K562 (cell line): ENCODE results near the gene RARA. TPM values are rescaled to one million over a fixed set of nuclear protein-coding genes. Genes with fewer than 3 reads are reported as not detected.

Experiments used
- ARHGAP35 ChIP-seq: fragments of 450-650 bp; IDR thresholded peaks from 2 replicates; pipeline ENCODE4 v1.6.1; 2018; ENCODE audit not compliant: partially characterized antibody
- ATF7 ChIP-seq: fragments of 450-650 bp; IDR thresholded peaks from 2 replicates; pipeline ENCODE4 v1.7.1; 2014; ENCODE audit warnings: mild to moderate bottlenecking, moderate library complexity
- C11orf30 ChIP-seq: fragments of 450-650 bp; IDR thresholded peaks from 2 replicates; pipeline ENCODE4 v1.6.1; 2016; ENCODE audit warnings: low read depth, mild to moderate bottlenecking
- DMBX1 ChIP-seq: fragments of 250-450 bp; sonication (Bioruptor Pico); IDR thresholded peaks from 2 replicates; pipeline ENCODE4 v1.8.0; 2022; ENCODE audit warnings: inconsistent platforms, mild to moderate bottlenecking, moderate library complexity, borderline replicate concordance
- EZH2 ChIP-seq: IDR thresholded peaks from 2 replicates; pipeline ENCODE4 v1.6.1; 2012; ENCODE audit warnings: low read depth, mild to moderate bottlenecking, inconsistent platforms, low read length, borderline replicate concordance
- FOXO4 ChIP-seq: fragments of 450-650 bp; formaldehyde crosslinking; IDR thresholded peaks from 2 replicates; pipeline ENCODE4 v1.4.0; 2020; ENCODE audit warnings: mild to moderate bottlenecking, moderate library complexity
- KLF6 ChIP-seq: fragments of 250-450 bp; sonication (Bioruptor Pico); IDR thresholded peaks from 2 replicates; pipeline ENCODE4 v1.4.0; 2020; ENCODE audit warnings: mild to moderate bottlenecking, moderate library complexity, borderline replicate concordance
- MAZ ChIP-seq, 2 experiments: fragments of 450-650 bp in 1 of 2; sonication (generic) in 1 of 2; formaldehyde crosslinking; IDR thresholded peaks in 1 of 2; conservative IDR thresholded peaks in 1 of 2; 2 replicates each; pipeline versions ENCODE4 v1.4.0 to v1.5.0; 2020; ENCODE audit warnings: mild to moderate bottlenecking in 1 of 2, missing genetic modification reagents in 1 of 2
- POLR2B ChIP-seq: fragments of 450-650 bp; IDR thresholded peaks from 2 replicates; pipeline ENCODE4 v1.6.1; 2018; ENCODE audit warnings: low read depth; ENCODE audit not compliant: partially characterized antibody
- RBBP5 ChIP-seq: fragments of 200-600 bp; sonication (generic); IDR thresholded peaks from 2 replicates; pipeline ENCODE4 v1.6.1; 2012; ENCODE audit warnings: borderline replicate concordance, mild to moderate bottlenecking, low read length, control low read depth, inconsistent platforms; ENCODE audit not compliant: insufficient read depth, poor library complexity, severe bottlenecking
- SIRT6 ChIP-seq: IDR thresholded peaks from one replicate; pipeline ENCODE4 v1.6.1; 2012; ENCODE audit warnings: low read depth, mild to moderate bottlenecking, control low read depth, inconsistent platforms, low read length, moderate library complexity
- SMAD4 ChIP-seq: fragments of 250-450 bp; sonication (Bioruptor Pico); conservative IDR thresholded peaks from 2 replicates; pipeline ENCODE4 v1.8.0; 2021; ENCODE audit warnings: inconsistent platforms, mild to moderate bottlenecking, moderate library complexity
- ZNF121 ChIP-seq: sonication (generic); formaldehyde crosslinking; conservative IDR thresholded peaks from 2 replicates; pipeline ENCODE4 v1.8.0; 2022; ENCODE audit warnings: missing genetic modification reagents
- ZNF165 ChIP-seq: fragments of 250-450 bp; sonication (Bioruptor Pico); IDR thresholded peaks from 2 replicates; pipeline ENCODE4 v1.4.0; 2020; ENCODE audit warnings: borderline replicate concordance
- ZNF699 ChIP-seq: fragments of 250-450 bp; sonication (Bioruptor Pico); IDR thresholded peaks from 2 replicates; pipeline ENCODE4 v1.8.0; 2021; ENCODE audit warnings: mild to moderate bottlenecking, moderate library complexity; ENCODE audit not compliant: insufficient replicate concordance
- polyA plus RNA-seq, 8 experiments: library from polyadenylated mRNA; depleted of rRNA in 4 of 8; stranded (reverse) in 5 of 8; unstranded in 3 of 8; fragments of >200 nt; fragmentation: Nextera tagmentation in 2 of 8; fragmentation: Illumina TruSeq in 1 of 8; extraction: Ambion mirVana in 2 of 8; extraction: Trizol in 1 of 8; gene quantifications; 2 replicates each; pipeline versions ENCODE4 v1.2.1 to v1.2.3, GENCODE V29; 2011 to 2014; ENCODE audit warnings: inconsistent platforms in 1 of 8, missing spikeins in 1 of 8
- total RNA-seq, 7 experiments: library from RNA; depleted of rRNA in 6 of 7; stranded (reverse); fragments of >200 nt in 6 of 7; fragmentation: Illumina TruSeq in 2 of 7; extraction: Trizol in 2 of 7; gene quantifications; 2 replicates each; pipeline versions ENCODE4 v1.2.1 to v1.2.3, GENCODE V29; 2011 to 2021; ENCODE audit warnings: low replicate concordance in 1 of 7
- TF ChIP-seq, protein P1 (sequence below), 2 experiments: fragments of 450-650 bp in 1 of 2; sonication (generic) in 1 of 2; formaldehyde crosslinking in 1 of 2; IDR thresholded peaks; 2 replicates each; pipeline versions ENCODE4 v1.7.1 to v1.9.0; 2016 to 2022; ENCODE audit warnings: inconsistent platforms in 1 of 2, mild to moderate bottlenecking in 1 of 2, missing genetic modification reagents in 1 of 2

Gene RARA
- total and polyA plus RNA-seq, 9 of the 15 experiments (the other 6 are each of a cell fraction or from before 2014, with no cell fraction given) = 0.10 to 28.0 (median 7.9) TPM

DNA sequence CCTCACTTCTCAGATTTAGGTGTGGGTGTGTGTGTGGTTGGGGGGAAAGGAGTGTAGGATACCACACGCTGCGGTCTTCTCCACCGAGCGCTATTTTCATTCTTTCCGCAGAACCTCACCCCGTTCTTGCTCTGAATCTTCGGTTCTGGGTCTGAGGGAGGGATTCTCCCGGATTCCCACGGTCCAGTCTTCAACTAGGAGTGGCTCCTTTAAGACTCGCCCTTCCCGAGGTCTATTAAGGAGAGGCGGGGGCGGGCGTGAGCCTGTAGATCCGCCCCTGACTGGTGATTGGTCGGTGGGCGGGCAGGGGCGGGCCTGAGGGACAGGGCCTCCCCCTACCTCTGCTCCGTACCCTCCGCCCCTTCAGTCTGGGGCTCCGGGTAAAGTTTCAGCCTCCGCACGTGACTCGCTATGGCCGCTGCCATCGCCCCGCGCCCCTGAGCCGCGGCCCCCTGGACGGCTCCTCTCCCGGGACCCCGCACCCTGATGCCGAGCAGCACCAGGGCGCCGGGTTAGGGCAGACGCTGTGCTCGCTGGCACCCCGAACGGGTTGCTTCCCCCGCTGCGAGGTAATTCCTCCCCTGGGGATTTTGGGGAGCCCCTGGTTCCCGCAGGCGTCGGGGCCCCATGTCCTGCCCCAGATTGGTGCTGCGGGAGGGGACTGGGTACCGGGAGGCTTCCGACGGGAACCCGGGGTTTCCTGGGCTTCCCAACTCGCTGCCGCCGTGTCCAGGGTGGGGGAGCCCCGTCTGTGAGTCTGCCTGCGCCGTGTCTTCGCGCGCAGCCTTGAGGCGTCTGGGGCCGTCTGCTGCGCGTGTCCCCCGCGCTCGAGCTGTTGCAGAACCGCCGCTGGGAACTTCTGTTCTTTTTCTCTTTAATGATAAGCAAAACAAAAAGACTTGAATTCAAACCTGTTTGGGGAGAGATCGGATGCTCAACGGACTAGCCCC lies 9.2 kb downstream of the RARA start (continued):
- TF ChIP-seq, protein P1, sequence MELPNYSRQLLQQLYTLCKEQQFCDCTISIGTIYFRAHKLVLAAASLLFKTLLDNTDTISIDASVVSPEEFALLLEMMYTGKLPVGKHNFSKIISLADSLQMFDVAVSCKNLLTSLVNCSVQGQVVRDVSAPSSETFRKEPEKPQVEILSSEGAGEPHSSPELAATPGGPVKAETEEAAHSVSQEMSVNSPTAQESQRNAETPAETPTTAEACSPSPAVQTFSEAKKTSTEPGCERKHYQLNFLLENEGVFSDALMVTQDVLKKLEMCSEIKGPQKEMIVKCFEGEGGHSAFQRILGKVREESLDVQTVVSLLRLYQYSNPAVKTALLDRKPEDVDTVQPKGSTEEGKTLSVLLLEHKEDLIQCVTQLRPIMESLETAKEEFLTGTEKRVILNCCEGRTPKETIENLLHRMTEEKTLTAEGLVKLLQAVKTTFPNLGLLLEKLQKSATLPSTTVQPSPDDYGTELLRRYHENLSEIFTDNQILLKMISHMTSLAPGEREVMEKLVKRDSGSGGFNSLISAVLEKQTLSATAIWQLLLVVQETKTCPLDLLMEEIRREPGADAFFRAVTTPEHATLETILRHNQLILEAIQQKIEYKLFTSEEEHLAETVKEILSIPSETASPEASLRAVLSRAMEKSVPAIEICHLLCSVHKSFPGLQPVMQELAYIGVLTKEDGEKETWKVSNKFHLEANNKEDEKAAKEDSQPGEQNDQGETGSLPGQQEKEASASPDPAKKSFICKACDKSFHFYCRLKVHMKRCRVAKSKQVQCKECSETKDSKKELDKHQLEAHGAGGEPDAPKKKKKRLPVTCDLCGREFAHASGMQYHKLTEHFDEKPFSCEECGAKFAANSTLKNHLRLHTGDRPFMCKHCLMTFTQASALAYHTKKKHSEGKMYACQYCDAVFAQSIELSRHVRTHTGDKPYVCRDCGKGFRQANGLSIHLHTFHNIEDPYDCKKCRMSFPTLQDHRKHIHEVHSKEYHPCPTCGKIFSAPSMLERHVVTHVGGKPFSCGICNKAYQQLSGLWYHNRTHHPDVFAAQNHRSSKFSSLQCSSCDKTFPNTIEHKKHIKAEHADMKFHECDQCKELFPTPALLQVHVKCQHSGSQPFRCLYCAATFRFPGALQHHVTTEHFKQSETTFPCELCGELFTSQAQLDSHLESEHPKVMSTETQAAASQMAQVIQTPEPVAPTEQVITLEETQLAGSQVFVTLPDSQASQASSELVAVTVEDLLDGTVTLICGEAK (IDR thresholded peaks at IDR 0.05) = peak; percentile 19; the same call in 1 of the 2 replicates
- TF ChIP-seq, protein P1 (CRISPR knock-in tag; IDR thresholded peaks at IDR 0.05) = no peak
- TF ChIP-seq POLR2B (no peak), RBBP5 (peak; percentile 65), ARHGAP35 (no peak), MAZ (CRISPR knock-in tag; conservative IDR thresholded peaks at IDR 0.05 in 1 of 2, IDR thresholded peaks at IDR 0.05 in 1 of 2) (peak; percentile 50 to 70; a peak in 3 of 4 replicates), ZNF165 (CRISPR knock-in tag) (no peak), EZH2 (no peak), FOXO4 (CRISPR knock-in tag) (no peak), C11orf30 (no peak), SMAD4 (CRISPR knock-in tag) (peak; percentile 76), ATF7 (peak; percentile 54; the same call in 1 of the 2 replicates), ZNF121 (CRISPR knock-in tag) (no peak), ZNF699 (CRISPR knock-in tag) (no peak), SIRT6 (no peak), KLF6 (CRISPR knock-in tag) (no peak), DMBX1 (no peak)
